OCI-LY3 (cell line): ENCODE data around the gene MS4A4E.

Experiments used
- EZH2phosphoT487 ChIP-seq: fragments of 200-600 bp; shearing (Covaris generic); IDR thresholded peaks from 2 replicates; pipeline ENCODE4 v1.6.1; 2018; ENCODE audit warnings: antibody characterized with exemption, mixed run types, low read depth
- TF ChIP-seq, protein P1 (sequence below): fragments of 200-600, 300-600 bp; sonication (generic); IDR thresholded peaks from 2 replicates; pipeline ENCODE4 v1.5.1; 2014; ENCODE audit warnings: antibody characterized with exemption, low read length, low read depth

DNA sequence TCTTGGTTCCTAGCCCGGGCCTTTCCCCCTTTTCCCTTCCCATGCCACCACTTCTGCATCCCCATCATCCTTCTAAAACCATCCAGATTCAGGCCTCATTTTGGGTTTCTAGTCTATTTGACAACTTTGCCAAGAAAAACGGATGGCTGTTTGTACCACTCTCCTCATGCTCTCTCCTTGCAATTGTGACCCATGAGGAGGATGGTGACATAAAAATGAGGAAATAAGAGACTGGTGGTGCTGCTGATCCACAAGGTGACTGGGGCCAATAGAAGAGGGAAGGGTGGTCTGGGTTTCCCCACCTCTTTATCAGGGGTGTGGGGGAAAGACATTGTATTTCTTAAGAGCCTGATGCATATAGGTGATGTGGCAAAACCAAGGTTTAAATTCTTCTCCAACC lies 38.5 kb upstream of the MS4A4E start:
- TF ChIP-seq, protein P1, sequence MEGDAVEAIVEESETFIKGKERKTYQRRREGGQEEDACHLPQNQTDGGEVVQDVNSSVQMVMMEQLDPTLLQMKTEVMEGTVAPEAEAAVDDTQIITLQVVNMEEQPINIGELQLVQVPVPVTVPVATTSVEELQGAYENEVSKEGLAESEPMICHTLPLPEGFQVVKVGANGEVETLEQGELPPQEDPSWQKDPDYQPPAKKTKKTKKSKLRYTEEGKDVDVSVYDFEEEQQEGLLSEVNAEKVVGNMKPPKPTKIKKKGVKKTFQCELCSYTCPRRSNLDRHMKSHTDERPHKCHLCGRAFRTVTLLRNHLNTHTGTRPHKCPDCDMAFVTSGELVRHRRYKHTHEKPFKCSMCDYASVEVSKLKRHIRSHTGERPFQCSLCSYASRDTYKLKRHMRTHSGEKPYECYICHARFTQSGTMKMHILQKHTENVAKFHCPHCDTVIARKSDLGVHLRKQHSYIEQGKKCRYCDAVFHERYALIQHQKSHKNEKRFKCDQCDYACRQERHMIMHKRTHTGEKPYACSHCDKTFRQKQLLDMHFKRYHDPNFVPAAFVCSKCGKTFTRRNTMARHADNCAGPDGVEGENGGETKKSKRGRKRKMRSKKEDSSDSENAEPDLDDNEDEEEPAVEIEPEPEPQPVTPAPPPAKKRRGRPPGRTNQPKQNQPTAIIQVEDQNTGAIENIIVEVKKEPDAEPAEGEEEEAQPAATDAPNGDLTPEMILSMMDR = no peak
- TF ChIP-seq EZH2phosphoT487 = no peak
